Measurements from ENCODE around the gene PET117.
A peak's percentile ranks its signal among the peaks of the same experiment; 100 is the strongest.

PET117 gene

DNA sequence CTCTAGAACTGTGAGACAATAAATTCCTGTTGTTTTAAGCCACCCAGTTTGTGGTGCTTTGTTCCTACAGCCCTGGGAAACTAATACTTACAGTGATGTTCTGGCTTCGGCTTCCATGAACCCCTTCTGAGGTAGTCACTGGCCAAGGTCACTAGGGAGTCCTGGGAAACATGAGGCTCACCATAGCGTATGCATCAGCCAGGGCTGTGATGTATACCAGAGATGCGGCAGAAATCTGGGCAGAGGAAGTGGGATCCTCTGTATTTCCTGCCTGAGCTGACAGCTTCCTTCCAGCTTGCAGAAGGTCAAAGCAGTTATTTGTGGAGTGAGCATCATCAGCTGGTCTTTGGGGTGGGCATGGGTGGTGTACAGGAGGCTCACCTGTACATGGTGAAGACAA is 27.9 kb downstream of the PET117 start:
- Histone ChIP-seq H3K9me3 (no peaks in the 10 kb centered on the region), H3K27me3 (no peaks in the 10 kb centered on the region), H3K4me1 (ENCODE audit: control insufficient read depth in 1 of 2, insufficient read depth in 1 of 2, low read depth in 1 of 2, low read length in 1 of 2) (peaks cover 19% of the 10 kb centered on the region in 2 experiments), H3K4me3 (ENCODE audit: low read depth in 1 of 2, low read length in 1 of 2) (peak overlapping the region in 1 of 2 experiments; percentile 6), H3K36me3 (peaks cover 15% of the 10 kb centered on the region), H3K27ac (peak overlapping the region; percentile 58)
- TF ChIP-seq, protein P1, sequence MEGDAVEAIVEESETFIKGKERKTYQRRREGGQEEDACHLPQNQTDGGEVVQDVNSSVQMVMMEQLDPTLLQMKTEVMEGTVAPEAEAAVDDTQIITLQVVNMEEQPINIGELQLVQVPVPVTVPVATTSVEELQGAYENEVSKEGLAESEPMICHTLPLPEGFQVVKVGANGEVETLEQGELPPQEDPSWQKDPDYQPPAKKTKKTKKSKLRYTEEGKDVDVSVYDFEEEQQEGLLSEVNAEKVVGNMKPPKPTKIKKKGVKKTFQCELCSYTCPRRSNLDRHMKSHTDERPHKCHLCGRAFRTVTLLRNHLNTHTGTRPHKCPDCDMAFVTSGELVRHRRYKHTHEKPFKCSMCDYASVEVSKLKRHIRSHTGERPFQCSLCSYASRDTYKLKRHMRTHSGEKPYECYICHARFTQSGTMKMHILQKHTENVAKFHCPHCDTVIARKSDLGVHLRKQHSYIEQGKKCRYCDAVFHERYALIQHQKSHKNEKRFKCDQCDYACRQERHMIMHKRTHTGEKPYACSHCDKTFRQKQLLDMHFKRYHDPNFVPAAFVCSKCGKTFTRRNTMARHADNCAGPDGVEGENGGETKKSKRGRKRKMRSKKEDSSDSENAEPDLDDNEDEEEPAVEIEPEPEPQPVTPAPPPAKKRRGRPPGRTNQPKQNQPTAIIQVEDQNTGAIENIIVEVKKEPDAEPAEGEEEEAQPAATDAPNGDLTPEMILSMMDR (IDR thresholded peaks at IDR 0.05) = no peak

DNA sequence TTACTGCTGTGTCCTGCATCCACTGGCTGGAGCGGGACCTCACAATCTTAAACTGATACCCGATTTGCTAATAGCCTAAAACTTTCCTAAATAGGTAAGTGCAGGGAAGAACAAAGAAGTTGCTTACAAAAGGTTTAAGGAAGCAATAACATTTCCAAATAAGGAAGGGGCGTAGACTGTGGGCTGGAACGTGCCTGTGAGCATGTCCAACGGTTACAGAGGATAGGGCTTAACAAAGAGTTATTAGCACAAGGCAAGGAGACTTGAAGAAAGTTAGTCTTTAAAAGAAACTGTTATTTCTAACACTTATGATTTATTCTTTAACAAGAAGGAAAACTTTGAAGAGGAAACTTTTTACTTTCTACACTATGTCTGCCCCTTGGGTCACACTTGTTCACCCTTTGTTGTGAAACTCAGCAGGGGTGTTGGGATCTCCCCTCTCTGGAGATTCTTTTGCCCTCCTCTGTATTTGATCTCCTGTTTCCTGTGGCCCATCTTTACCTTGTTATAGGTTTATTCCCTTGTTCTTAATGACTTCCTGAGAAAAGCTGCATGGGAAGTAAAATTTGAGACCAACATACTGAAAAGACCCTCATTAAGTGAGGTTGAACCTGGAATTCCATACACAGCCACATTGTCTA is 28.7 kb downstream of the PET117 start:
- Histone ChIP-seq H3K4me3 (ENCODE audit: low read depth in 1 of 2, low read length in 1 of 2) (peak overlapping the region; percentile 6 to 34), H3K27ac (peak overlapping the region; percentile 58), H3K27me3 (no peaks in the 10 kb centered on the region), H3K36me3 (peaks cover 15% of the 10 kb centered on the region), H3K4me1 (ENCODE audit: control insufficient read depth in 1 of 2, insufficient read depth in 1 of 2, low read depth in 1 of 2, low read length in 1 of 2) (peaks cover 19% of the 10 kb centered on the region in 2 experiments), H3K9me3 (no peaks in the 10 kb centered on the region)
- TF ChIP-seq, protein P1 (IDR thresholded peaks at IDR 0.05) = no peak

GRCh38 chr20:18166950-18167349 is 29.3 kb downstream of the PET117 start:
- peaks cover 14% of the 10 kb centered on the region for H3K36me3 ChIP-seq
- H3K9me3 ChIP-seq = no peaks in the 10 kb centered on the region
- TF ChIP-seq, protein P1 (IDR thresholded peaks at IDR 0.05) = no peak
- no peaks in the 10 kb centered on the region for H3K27me3 ChIP-seq
- no peak overlapping the region for H3K4me3 ChIP-seq (ENCODE audit: low read depth in 1 of 2, low read length in 1 of 2)
- H3K4me1 ChIP-seq (ENCODE audit: control insufficient read depth in 1 of 2, insufficient read depth in 1 of 2, low read depth in 1 of 2, low read length in 1 of 2) = peaks cover 19% of the 10 kb centered on the region in 2 experiments
- H3K27ac ChIP-seq = no peak overlapping the region

DNA sequence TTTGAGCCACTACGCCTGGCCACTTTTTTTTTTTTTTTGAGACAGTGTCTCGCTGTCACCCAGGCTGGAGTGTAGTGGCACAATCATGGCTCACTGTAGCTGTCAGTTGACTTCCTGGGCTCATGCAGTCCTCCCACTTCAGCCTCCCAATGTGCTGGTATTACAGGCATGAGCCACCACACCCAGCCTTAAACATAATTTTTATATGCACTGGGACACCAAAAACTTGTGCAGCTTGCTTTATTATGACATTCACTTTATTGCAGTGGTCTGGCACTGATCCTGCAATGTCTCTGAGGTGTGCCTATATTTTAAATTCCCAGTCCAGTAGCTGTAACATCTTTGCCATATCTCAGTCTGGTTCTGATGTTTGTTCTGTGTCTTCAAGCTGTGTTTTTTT is 34.7 kb downstream of the PET117 start:
- no peak overlapping the region for H3K4me3 ChIP-seq (ENCODE audit: low read depth in 1 of 2, low read length in 1 of 2)
- no peaks in the 10 kb centered on the region for H3K9me3 ChIP-seq
- H3K27ac ChIP-seq = no peak overlapping the region
- H3K4me1 ChIP-seq (ENCODE audit: control insufficient read depth in 1 of 2, insufficient read depth in 1 of 2, low read depth in 1 of 2, low read length in 1 of 2) = no peaks in the 10 kb centered on the region
- no peaks in the 10 kb centered on the region for H3K36me3 ChIP-seq
- TF ChIP-seq, protein P1 (IDR thresholded peaks at IDR 0.05) = no peak
- H3K27me3 ChIP-seq = no peaks in the 10 kb centered on the region

DNA sequence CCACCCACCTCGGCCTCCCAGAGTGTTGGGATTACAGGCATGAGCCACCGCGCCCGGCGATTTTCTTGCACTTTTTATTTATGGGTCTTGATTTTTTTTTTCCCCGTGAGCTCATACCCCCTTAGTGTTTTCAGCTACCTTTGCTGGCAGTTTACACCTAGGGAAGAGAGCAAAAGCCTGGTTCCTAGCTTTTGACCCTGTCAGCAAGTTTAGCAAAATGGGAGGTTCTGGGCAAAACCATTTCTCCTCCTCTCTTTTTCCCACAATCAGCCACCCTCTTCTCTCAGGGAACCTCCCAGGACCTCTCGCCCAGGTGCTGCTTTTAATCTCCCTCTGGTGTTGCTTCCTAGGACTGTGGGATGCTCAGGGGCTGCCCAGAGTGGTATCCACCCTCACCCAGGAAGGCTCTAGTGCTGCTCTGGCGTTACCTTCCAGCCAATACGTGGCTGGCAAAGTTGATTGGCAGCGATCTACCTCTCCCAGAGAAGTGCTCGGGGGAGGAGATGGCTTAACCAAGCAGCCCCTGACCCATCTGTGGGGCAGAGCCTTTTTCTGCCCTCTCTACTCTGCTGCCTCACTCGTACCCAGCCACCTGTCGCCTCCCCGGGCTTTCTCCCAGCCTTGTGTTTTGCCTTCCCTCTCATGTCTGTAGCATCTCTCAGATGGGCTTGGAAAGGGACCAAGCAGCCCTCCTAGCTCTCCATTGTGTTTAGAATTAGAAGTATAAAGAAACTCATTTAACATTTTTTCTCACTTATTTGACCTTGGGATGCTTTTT is 37.4 kb downstream of the PET117 start:
- H3K27me3 ChIP-seq = no peaks in the 10 kb centered on the region
- TF ChIP-seq, protein P1 (IDR thresholded peaks at IDR 0.05) = no peak
- H3K4me1 ChIP-seq (ENCODE audit: control insufficient read depth in 1 of 2, insufficient read depth in 1 of 2, low read depth in 1 of 2, low read length in 1 of 2) = no peaks in the 10 kb centered on the region
- H3K9me3 ChIP-seq = no peaks in the 10 kb centered on the region
- no peak overlapping the region for H3K4me3 ChIP-seq (ENCODE audit: low read depth in 1 of 2, low read length in 1 of 2)
- H3K27ac ChIP-seq = no peak overlapping the region
- no peaks in the 10 kb centered on the region for H3K36me3 ChIP-seq
